RKO (cell line): ENCODE measurements around the gene ANKRD23.
"Not testable (repeated sequence)": the region's sequence is repeated elsewhere in the genome, so short reads cannot be mapped to it uniquely, and the experiment has no call there.

Experiments
- DNase-seq: peaks from one replicate; pipeline ENCODE4 v3.0.0-alpha.2; 2016; ENCODE audit warnings: low spot score

ANKRD23 gene

DNA sequence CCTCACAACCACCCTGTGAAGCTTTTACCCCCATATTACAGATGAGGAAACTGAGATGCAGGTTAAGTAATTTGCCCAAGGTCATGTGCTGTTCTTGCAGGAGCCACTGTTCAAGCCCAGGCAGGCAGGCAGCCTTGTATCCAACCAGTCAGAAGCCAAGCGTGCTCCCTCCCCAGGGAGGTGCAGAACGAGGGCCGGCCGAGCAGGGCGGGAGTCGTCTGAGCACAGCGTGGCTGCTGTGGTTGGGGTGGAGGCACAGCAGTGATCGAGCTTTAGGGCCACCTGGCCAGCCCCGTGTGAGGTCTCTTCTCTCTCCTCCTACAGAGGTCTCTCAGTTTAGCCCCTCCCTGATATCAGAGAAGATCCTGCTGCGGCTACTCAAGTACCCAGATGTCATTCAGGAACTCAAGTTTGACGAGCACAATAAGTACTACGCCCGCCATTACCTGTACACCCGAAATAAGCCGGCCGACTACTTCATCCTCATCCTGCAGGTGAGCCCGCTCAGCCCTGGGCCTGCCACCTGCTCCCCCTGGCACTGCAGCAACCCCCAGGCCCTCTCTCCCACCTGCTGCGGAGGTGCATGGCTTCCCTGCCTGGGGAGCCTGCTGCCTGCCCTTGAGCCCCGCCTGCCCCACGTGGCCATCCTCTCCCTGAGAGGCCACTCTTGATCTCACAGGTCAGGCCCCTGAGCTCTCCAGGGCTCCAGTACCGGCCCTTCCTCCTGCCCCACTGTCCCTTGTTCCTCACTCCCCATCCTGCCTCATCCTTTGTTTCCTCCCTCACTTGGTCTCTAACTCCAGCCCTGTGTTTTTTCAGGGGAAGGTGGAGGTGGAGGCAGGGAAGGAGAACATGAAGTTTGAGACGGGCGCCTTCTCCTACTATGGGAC lies 44.8 kb downstream of the ANKRD23 start:
- DNase-seq: no peak

DNA sequence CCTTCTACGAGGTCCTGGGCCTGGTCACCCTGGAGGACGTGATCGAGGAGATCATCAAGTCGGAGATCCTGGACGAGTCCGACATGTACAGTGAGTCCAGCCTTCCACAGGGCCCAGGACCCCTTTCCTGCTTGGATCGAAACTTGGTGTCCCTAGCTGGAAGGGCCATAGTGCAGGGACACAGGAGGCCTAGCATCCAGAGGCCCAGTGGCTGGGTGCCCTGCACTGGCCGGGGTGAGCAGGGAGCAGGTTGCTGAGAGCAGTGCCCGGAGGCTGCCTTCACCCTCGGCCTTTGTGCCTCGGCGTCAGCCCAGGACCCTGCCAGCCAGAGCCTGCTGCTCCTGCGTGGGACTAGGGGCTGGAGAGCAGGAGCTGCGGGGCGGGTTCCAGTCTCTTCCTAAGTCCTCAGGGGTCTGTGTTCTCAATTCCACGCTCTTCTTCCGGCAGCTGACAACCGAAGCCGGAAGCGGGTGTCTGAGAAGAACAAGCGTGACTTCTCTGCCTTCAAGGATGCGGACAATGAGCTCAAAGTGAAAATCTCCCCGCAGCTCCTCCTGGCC lies 46.7 kb downstream of the ANKRD23 start:
- no peak for DNase-seq

DNA sequence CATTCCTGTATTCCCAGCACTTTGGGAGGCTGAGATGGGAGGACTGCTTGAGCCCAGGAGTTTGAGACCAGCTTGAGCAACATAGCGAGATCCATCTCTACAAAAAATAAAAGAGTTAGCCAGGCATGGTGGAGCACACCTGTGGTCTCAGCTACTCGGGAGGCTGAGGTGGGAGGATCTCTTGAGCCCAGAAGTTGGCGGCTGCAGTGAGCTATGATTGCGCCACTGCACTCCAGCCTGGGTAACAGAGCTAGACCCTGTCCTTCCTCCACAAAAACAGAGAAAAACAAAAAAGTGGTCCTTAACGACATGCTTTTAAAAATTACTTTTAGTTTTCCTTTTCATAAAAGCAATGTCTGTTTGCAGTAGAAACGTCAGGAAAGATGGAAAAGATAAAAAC lies 47.3 kb downstream of the ANKRD23 start:
- DNase-seq: not testable (repeated sequence)

DNA sequence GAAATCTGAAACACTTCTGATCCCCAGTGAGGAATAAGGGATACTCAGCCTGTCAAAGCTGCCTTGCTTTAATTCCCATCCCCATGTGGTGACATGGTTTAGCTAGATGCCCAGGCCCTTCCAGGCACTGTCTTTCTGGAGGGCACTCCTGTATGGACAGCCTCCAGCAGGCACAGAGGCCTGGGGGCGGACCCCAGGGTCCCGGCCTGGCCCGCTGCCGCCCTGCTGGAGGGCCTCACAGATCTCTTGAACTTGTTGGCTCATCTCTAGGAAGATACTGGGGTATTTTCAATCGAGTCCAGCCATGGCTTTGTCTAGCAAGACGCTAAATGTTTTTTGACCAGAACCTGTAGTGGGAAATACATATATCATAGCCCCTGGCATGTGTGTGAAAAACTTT lies 48.7 kb downstream of the ANKRD23 start:
- DNase-seq: no peak

DNA sequence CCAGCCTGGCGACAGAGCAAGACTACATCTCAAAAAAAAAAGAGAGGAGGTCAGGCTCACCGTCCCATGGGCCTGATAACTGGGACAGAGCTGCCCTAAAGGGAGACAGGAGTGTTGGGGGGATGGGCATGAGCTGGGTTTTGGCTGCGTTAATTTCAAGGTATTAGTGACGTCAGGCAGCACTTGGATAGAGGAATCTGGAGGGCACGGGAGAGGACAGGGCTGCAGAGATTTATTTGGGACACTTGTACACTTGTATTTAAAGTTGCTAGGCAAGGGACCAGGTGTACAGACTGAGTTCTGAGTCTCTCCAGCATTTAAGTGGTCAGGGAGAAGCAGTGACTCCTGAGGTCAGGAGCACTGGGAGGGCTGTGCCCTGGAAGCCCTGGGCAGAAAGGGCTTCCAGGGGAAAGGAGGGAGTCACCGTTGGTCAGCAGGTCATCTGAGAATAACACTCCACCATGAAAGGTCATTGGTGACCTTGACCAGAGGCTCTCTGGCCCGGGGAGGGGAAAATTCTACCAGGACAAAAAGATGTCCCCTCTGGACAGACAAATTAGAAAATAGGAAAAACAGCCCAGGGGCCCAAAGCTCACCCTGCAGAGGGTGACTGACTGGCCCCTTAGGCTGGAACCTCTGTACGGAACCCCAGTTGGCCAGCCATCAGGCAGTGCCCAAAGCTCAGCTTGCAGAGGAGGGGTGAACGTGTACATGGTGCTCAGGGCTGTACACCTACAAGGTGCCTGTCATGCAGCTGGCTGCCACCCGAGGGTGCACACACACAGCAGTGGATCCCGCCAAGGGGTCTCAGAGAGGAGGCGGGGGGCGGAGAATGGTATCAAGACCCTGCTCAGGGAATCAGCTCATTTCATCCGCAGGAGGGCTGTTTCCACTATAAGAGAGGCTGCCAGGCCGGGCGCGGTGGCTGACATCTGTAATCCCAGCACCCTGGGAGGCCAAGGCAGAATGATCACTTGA lies 50.8 kb downstream of the ANKRD23 start:
- DNase-seq: no peak

DNA sequence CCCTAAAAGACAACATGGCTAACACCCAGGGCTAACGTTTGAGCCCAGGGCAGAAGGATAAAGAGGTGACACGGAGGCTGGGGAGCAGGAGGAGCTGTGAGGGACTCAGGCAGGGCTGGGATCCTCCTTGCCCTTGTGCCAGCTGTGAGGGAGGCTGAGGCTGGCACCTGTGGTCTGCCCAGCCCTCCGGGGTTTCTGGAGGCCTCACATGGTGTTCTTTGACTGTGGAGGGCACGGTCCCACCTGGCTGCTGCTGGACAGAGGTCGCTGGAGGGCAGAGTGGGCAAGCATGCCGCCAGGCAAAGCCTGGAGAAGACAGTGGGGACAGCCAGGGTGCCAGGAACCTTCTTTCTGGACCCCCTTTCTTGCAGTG lies 54.6 kb downstream of the ANKRD23 start:
- no peak for DNase-seq

DNA sequence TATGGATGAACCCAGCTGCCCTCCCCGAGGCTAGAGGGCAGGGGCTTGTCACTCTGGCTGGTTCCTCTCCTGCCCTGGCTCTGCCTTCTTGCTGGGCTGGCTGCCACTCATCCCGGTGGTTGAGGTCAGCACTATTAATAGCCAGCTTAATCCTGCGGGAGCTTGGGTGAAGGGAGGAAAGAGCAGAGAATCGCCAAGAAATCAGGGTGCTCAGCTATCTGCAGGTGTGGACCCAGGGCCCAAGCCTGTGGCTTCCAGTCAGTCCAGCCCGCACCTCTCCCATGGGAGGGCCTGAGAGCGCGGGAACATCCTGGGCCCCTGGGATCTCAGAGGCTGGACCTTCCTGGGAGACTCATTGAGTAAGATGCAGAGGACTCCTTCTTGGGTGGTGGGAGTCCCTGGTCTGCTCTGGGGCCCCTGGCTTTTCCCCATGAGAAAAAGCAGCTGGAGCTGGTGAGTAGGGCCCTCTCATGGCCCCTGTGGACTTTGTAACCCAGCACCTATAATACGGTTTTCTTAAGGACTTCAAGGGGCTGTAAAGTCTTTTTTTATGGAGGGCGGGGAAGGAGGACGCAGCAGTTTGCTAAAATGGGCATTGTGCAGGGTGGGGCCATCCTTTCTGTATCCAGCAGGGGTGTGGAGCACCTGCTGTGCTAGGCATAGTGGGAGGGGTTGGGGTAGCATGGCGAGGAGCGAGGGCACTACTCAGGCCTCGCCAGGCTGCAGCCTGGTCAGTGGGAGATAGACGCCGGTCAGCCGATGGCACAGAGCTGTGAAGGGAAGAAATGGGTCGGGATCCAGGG lies 55.2 kb downstream of the ANKRD23 start:
- DNase-seq: no peak
